SKM-1 treated with dmso at 0.1 percent for 144 hours (cell line): Measurements from ENCODE around the gene TCL1B.
"Not testable (repeated sequence)": the region's sequence is repeated elsewhere in the genome, so short reads cannot be mapped to it uniquely, and the experiment has no call there.

Source experiments
- DNase-seq: peaks from one replicate; lab custom pipeline; 2025; ENCODE audit not compliant: unreplicated experiment; lab: John Stamatoyannopoulos, UW

Gene TCL1B

DNA sequence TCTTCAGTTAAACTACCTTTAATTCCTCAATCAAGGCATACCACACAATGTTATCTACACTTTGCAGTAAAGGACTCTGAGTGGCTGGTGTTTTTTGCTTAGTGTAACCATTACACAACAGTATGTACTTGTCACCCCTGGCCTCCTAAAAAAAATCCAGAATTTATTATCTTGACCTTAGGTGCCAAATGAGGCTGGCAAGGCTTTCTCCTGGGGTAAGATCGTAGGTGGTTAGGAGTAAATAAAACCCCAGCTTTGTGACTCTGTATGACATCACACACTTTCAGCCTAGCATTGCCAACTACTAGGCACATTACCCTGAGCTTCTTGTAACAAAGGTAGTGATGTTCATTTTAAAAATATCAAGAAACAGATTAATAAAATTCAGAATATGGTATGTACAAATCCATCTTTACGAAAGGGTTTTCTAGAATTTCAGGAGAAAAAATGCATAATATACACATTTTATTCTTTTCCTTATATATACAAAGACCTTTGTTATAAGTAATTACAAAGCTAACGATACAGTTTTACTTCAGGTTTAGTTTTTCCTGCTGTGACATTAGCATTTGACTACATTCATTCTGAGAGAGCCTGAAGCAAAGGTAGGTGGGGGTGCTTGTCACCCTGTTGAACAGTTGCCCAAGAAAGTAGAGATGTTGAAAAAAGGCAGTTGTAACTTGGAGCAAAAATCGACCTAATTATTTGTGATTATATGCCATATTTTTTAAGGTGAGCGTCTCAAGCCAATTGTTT, 14.2 kb downstream of the TCL1B start:
- DNase-seq, result no peak

DNA sequence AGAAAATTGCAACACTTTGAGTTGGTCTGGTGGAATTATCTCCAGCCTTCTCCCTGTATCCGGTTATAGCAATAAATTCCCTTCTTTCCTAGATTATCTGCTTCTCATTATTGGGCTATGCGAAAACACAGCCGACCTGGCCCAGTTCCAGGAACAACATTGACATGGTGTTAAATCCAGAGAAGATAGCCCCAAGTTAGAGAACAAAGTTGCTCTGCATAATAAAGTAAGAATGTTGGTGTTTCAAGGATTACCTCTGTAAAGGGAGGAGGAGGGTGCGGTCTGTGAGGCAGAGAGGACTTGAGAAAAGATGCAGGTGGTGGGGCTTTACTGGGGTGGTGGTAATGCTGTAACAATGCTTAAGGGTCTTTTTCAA, 15.6 kb downstream of the TCL1B start:
- DNase-seq, result no peak

DNA sequence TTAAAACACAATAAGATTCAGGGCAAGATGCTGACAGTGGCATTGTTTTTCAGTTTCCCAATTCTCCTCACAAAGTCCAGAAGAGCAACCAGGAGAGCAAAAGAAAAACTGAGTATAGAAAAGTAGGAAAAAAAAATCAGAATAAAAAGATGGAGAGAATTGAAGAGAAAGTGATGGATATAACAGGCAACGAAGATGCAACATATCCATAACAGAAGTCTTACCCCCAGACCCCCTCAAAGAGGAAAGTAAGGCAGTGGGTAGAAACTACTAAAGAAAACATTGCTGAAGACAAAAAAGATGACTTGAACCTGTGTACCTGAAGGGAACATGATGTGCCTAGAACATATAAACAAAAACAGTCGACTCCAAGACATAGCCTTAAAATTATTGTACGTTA, 17.1 kb downstream of the TCL1B start:
- no peak for DNase-seq

DNA sequence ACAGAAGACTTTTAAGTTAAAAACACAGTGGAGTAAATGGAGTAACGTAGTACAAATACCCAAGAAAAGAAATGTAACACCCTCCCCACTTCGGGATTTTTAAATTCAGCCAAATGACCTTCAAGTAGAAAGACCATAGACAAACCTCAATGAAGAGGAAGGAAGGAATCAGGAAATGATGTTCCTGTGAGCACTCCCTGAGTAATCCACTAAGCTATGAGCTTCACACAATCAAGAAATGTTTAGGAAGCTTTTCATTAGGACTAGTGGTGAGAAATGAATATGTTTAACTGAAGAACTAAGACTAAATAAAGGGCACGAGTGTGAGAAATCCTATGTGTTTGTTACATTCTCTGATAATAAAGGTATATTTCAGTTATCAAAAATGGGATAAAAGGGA, 17.6 kb downstream of the TCL1B start:
- DNase-seq, result no peak

DNA sequence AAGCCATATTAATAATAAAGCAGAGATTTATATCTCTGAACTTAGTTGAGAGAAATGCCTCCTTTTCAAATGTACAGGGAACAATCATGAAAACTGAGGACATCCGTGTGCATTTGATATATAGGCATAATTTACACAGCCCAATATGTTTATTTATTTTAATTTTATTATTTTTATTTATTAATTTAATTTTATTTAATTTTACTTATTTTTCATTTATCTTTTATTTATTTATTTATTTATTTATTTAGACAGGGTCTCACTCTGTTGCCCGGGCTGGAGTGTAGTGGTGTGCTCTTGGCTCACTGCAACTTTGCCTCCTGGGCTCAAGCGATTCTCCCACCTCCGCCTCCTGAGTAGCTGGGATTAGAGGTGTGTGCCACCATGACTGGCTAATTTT, 19.3 kb downstream of the TCL1B start:
- DNase-seq, result no peak

DNA sequence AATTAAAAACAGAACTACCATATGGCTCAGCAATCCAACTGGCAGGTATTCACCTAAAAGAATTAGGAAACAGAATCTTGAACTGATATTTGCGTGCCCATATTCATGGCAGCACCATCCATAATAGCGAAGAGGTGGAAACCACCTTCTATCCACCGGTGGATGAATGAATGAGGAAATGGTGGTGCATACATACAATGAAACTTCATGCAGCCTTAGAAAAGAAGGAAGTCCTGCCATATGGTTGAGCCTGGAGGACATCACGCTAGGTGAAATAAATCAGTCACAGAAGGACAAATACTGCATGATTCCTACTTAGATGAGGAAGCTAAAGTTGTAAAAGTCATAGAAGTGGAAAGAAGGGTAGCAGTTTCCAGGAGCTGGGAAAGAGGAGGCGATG, 21.1 kb downstream of the TCL1B start:
- no peak for DNase-seq

DNA sequence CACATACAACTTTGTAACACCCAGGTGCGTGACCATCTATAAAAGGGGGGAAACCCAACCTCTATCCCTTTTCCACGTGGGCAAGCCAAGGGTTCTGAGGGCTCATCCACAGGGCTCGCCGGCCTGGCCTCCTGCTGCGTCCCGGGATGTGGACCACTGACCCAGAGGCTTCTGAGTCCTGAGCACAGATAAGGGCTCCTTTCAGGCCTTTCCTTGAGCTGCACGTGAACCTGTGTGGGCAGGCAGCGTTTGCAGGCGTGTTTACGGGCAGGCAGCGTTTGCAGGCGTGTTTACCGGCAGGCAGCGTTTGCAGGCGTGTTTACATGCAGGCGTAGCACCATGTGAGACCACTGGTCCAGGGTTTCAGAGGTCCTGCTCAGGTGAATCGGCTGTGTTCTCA, 23.9 kb downstream of the TCL1B start:
- no peak for DNase-seq

DNA sequence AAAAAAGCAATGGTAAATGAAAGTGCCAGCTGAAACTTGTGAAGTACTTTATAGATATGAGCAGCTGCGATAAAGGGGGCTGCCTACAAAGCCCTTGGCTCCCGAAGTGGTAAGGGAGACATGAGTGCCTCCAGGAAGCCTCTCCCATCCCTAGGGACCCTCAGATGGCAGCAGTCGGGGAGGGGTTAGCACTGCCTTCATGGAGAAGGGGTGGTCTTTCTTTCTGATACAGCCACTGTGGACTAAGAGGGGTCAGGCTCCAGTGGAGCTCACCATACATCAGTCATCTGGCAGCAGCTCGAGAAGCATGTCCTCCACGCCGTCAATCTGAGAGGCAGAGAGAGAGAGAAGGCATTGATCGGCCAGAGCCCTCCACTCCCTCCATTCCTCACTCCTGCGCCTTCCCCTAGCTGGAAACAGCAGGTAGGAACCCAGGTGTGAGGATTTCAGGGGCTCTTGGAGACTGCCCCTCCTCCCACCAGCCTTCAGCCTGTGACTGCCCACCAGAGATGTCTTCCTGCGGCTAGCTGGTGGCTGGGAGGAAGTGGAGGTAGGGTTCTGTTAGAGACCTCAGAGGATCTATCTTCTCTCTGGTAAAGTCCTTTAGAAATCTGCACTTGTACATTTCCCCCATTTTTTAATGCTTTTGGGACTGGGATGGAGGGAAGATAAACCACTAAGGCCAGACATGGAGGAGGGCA, 25.4 kb downstream of the TCL1B start:
- no peak for DNase-seq

DNA sequence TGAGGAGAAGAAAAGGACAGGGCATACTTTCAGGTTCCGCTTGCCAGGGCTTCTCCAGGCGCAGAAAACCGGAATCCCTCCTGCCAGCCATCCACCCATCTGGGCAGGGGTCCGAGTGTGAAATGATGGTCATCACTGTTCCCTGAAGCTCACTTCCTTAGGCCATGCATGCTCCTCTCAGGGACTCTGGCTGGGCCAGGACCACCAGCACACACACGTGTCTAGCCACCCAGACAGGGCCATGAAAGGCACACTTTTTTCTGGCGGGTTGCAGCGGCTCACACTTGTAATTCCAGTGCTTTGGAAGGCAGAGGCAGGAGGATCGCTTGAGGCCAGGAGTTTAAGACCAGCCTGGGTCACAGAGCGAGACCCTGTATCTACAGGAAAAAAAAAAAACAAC, 26.2 kb downstream of the TCL1B start:
- DNase-seq, result no peak

DNA sequence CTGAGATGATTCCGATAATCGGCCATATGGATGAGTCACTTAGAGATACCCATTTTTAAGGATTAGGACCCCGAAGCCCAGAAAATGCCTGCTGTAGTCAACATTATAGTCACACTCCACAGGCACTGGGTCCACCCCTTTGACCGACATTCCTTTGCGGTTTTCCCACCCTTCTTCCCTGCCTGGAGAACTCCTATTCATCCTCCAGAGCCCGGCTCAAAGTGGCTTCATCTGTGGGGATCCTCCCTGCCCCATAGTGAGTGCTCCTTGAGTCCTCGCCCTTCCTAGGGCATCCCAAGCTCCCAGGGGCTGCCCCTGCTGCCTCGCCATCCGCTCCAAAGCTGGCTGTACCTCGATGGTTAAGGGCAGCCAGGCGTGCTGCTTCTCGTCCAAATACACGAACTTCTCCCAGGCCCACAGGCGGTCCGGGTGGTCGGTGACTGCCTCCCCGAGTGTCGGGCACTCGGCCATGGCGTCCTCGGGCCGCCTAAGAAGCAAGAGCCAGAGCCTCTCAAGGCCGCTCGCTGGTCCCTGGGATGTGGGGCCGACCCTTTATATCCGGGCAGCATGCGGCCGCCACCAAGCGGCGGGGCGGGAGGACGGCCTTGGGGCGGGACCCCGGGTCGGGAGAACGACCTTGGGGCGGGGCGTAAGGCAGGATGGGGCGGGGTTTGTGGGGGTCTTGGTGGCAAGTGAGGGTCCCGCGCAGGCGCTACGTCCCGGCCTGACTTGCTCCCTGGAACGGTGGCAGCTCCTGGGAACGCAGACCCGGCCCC, 27.6 kb downstream of the TCL1B start, which contains the start of gene TCL1A:
TCL1A (minus strand) TSS at position 530 of the 776 bp plus-strand sequence; CDS start at position 471, 59 bp downstream.
- no peak for DNase-seq

DNA sequence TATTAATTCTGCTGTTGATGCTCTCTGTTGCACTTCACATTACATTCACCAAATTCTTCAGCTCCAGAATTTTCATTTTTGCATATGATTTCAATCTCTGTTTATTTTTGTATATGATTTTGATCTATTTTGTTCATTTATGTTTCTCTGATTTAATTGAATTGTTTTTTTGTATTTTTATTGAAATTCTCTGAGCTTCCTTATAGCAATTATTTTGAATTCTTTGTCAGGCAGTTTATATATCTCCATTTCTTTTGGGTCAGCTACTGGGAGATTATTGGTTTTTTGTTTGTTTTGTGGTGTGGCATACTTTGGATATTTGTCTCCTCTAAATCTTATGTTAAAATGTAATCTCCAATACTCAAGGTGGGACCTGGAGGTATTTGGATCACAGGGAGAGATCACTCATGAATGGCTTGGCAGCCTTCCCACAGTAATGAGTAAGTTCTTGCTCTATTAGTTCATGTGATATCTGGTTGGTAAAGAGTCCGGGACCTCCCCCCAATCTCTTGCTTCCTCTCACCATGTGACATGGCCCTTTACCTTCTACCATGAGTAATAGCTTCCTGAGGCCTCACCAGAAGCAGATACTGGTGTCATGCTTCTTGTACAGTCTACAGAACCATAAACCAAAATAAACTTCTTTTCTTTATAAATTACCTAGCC, 36.4 kb downstream of the TCL1B start:
- no peak for DNase-seq

DNA sequence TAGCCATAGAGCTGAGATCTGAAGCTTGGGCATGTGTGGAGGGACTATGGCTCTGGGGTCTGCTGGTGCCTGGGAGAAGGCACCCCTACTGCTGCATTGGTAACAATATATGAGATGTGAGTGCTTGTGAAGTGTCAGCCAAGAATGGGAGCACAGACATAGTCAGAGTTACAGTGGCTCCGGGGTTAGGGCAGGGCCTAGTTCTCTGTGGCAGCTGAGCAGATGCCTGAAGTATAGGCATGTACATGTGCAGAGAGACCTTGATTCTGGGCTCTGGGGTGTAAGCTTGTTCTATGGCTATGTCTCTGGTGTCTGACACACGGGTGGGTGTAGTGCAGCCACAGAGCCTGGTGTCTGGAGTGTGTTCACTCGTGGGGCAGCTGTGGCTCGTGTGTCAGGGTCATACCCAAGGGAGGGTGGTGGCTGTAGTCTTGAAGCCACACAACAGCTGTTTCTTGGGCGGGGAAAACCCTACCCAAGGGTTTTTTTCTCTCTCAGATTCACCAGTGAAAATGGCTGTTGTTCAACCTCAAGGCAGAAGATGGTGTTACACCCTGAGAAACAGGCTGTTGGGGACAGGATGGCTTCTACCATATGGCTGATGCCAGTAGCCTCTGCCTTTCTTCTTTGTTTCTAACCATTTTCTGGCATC, 39.6 kb downstream of the TCL1B start:
- no peak for DNase-seq

DNA sequence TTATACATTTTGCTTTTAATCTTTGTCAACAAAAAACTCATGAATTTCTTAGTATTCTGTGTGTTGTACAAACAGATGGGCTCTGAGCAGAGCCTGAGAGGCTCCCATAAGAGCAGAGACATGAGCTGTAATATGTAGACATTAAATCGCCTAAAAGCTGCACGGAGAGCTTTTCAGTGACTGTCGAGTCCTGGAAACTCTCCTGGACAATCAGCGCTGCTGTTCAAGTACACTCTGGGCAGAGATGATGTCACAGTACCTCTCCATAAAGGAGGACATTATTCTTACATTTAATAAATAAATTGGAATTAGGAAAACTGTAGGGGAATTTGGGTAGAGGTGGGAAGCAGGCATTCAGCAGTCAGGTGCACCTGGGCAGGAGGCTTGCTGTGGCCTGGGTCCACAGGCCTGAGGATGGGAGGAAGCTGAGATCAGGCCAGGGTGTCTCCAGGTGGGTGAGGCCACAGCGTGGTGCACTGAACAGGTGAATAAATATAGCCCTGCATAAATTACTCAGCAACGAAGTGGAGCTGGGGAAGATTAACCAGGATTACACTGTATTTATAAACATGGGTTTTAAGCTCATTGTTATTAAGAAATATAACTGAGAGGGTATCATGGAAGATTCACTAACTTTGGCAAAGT, 41.0 kb downstream of the TCL1B start:
- DNase-seq, result no peak

DNA sequence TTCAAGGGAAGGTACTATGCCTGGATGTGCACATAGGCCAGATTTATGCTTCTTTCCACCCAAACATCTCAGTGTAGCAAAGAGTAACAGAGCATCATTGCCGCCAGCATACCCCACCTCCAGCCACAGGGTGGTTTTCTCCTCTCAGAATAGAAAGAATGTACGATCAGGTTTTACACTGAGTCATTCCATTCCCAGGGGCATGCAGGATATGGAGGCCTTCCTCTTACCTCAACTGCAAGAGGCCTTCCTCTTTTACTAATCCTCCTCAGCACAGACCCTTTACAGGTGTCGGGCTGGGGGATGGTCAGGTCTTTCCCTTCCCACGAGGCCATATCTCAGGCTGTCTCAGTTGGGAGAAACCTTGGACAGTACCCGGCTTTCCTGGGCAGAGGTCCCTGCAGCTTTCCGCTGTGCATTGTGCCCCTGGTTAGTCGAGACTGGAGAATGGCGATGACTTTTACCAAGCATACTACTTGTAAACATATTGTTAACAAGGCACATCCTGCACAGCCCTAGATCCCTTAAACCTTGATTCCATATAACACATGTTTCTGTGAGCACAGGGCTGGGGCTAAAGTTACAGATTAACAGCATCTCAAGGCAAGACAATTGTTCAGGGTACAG, 43.3 kb downstream of the TCL1B start:
- not testable (repeated sequence) for DNase-seq

DNA sequence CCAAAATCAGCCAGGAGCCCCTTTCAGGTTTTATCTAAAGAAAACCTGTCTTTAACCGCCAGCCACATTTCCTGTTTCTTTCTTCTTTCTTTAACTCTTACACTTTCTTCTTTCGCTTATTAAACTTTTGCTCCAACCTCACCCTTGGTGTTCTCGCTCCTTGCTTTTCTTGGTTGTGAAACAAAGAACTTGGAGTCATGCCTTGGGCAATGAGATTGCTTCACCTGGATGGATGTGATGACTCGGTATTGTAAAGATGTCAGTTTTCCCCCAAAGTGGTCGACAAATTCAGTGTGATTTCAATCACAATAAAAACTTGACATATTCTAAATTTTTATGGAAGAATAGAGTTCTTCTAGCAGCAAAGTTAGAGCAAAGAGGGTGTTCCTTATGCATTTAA, 43.9 kb downstream of the TCL1B start:
- no peak for DNase-seq

DNA sequence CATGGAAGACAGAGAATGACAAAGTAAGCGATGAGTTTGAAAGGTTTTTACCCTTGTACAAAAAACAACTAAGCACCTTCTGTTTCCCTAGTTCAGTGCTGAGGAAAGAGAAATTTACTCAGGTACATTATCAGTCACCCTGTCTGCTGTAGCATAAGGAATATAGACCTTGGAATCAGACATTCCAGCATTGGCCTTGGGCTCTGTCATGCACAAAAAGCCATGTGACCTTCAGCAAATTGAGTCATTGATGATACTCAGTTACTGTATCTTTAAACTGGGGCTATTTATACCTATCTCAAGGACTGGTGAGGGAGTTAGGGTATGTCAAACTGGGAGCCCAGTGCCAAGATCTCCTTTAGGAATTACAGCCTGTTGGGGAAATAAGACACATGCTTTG, 47.0 kb downstream of the TCL1B start:
- DNase-seq, result no peak

DNA sequence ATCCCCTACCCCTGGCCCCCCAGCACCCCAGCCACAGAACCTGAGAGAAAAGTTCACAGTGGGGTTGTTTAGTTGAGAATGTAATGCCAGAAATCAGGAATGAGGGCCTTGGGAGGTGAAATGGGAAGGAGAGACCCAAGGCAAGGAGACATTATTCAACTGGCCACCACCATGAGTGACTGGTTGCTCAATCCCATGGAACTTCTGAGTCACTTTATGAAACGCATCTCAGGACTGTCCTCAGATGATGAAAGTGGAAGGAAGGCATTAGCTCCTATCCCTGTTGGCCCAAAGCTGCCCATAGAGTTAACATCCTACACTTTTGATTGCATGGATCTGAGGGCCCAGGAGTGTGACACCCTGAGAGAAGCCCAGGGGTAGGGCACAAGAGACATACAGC, 53.1 kb downstream of the TCL1B start:
- no peak for DNase-seq

DNA sequence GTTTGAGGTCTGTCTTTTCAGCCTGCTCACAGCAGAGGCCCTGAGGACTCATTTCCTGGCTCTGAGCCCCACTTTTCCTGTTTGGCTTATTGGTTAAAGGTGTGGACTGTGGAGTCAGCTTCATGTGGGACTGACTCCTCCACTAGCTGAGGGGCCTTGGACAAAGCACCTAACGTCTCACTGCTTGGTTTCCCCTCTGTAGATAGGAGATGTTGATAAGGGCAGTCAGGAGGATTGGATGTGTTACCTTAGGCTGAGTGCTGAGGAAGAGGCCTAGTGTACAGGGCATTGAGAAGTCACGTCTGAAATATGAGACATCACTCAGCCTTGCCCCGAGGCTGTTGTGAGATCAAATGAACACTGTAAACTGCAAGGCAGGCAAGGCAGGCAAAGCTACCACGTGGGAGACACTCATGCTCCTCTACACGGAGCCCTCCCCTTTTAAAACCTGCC, 54.8 kb downstream of the TCL1B start:
- DNase-seq, result no peak

DNA sequence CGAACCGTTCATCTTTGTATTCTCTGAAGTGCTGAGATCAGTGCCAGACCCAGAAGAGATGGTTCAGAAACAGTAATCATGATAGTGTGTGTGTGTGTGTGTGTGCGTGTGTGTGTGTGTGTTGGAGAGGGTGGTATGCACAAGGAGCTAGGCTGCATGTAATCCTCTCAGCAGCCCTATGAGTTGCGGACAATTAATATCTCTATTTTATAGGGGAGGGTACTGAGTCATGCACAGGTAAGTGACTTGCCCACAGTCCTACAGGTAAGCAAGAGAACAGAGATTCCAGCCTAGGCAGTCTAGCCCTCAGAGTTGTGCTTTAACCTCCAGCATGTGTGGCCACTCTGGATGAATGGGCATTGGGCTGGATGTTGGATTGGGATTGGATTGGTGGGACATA, 55.6 kb downstream of the TCL1B start:
- no peak for DNase-seq
